HG03342 (cell line): Measurements from ENCODE around the gene ADAM12.

Experiments
- ATAC-seq: cut with Tn5 transposase; IDR thresholded peaks from one replicate; pipeline ENCODE4 v1.9.1; 2021; ENCODE audit warnings: mild to moderate bottlenecking, moderate library complexity; ENCODE audit not compliant: unreplicated experiment

The ADAM12 gene

DNA sequence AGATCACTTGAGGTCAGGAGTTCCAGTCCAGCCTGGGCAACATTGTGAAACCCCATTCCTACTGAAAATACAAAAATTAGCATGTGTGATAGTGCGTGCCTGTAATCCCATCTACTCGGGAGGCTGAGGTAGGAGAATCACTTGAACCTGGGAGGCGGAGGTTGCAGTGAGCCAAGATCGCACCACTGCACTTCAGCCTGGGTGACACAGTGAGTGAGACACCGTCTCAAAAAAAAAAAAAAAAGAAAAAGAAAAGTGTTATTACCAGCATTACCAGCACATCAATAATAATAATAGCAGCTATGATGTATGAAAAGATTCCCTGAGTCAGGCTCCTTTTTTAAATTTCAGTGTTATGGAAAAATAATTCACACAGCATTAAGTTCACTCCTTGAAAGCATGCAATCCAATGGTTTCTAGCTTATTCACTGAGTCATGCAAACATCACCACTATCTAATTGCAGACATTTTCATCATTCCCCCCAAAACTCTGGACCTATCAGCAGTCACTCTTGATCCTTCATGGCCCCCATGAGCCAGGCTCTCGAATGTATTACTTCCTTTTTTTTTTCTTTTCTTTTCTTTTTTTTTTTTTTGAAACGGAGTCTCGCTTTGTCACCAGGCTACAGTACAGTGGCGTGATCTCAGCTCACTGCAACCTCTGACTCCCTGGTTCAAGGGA is 263.5 kb downstream of the ADAM12 start:
- no peak for ATAC-seq

DNA sequence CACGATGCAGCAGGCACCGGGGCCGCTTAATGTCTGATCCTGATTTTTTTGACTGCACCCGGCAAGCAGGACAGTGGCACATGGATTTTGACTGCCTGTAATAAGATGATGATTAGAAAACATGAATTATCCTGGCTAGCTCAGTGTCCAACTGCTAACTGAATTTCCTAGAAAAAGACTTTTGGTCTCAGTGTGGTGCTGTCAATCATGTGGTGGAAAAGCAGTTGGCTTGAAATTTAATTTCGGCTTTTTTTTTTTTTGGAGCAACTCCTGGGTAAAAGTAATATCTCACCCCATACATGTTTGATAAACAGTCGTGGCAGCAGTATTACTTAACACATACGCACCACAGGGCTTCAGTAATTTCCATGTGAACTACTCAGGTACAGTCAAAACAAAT is 264.2 kb downstream of the ADAM12 start:
- no peak for ATAC-seq

DNA sequence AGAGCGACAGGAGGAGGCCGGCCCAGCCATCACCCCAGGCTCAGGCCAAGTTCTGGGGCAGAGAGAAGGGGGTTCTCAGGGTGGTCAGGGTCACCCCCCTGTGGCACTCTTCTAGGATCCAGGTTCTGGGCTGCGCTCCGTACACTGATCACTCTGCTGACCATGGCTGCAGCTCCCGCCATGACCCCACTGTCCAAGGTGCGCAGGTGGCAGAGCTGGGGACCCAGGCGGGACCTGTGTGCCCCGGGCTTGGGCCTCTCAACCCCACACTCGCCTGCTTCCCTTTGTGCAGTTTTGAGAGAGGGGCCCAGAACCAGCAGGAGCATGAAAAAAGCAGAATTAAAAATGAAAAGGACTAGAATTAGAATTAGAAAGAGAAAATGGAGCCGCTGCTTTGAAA is 264.8 kb downstream of the ADAM12 start:
- no peak for ATAC-seq

DNA sequence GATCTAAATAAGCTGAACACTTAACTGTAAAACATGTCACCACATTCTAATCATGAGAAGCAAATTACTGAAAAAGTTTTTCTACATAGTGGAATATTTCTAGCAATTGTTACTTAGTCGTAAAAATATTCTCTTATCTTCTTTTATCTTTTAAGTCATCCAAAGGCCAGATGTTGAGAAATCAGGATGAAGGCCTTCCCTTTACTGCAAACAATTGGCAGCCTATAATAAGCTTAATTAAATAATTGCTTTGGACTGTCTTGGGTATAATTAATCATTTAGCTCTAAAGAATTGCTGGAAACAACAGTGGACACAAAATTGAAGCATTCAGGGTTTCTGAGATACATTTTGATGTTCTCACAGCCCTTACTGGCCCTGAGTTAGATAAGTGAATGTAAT is 265.4 kb downstream of the ADAM12 start:
- no peak for ATAC-seq

- no peak for ATAC-seq
These were observed 268.7 kb downstream of the ADAM12 start for GRCh38 chr10:126119599-126119998.

DNA sequence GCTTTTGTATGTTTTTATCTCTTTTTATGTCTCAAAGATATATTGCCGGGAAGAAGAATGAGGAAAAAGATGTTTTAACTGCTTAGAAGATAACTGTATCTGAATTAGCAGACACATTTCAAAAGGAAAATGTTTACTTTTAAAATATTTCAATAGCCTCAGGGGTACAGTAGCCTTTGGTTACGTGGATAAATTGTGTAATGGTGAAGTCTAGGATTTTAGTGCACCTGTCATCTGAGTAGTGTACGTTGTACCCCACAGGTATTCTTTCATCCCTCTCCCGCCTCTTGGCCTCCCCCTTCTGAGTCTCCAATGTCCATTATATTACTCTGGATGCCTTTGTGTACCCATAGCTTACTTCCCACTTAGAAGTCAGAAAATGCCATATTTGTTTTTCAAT is 269.8 kb downstream of the ADAM12 start:
- ATAC-seq, result no peak

DNA sequence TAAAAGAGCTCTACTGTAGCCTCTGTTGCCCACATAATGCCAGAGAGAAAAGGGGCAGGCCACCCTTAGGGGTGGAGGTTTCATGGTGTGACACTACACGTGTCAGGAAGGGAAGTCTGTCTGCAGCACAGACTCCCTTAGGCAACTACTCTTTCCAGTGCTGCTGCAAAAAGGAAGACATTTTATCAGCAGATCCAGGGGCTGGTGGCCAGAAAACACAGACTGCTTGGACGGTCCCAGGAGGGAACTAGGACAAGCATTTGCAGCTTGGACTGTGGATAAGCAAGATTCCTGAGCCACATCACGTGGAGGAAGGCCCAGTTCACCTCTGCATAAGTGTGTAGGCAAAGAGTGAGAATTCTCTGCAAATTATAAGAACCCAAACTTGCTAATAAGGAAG is 271.1 kb downstream of the ADAM12 start:
- no peak for ATAC-seq

GRCh38 chr10:126115886-126116285 is 272.4 kb downstream of the ADAM12 start:
- ATAC-seq, result no peak

GRCh38 chr10:126114884-126115555 is 273.3 kb downstream of the ADAM12 start:
- no peak for ATAC-seq

DNA sequence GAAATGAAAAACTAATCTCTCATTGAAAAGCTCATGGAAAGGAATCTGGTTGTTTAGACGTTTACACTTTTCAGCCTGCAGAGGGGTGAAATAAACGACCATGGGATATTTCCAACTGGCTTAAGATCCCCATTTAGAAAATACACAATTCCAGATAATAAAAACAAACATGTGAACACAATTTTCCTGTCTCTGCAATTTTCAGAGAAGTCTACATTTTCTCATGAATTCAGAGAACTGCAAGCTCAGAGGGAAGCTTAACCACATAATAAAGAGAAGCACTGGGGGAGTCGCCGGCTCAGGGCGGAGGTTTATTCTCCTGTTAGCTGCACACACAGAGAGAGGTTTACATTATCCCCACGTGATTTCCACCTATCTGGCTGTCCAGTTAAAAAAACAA is 276.8 kb downstream of the ADAM12 start:
- ATAC-seq, result no peak

- no peak for ATAC-seq
These were observed 277.6 kb downstream of the ADAM12 start for GRCh38 chr10:126110489-126111180.

GRCh38 chr10:126109893-126110292 is 278.4 kb downstream of the ADAM12 start:
- ATAC-seq, result no peak

DNA sequence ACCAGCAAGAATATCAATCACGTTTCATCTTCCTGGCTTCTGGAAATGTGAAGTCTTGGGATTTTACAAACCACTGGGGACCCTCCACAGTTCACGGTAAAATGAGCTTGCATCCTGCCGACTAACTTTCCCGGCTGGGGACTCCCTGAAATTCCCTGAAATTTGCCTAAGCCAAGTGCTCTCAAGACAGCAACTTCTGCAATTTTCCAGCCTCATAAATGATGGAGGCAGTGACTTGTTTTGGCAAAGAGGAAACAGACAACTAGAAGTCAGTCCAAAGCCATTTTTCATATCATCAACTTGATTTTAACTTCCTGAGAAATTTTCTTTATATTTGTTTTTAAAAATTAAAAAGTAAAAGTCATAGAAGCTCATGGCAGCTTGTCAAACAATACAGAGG is 279.6 kb downstream of the ADAM12 start:
- ATAC-seq, result no peak

- ATAC-seq, result no peak
These were observed 283.5 kb downstream of the ADAM12 start for GRCh38 chr10:126104767-126105166.

GRCh38 chr10:126102636-126103035 is 285.6 kb downstream of the ADAM12 start:
- ATAC-seq, result no peak

GRCh38 chr10:126101736-126102135 is 286.5 kb downstream of the ADAM12 start:
- ATAC-seq, result peak; percentile 86

DNA sequence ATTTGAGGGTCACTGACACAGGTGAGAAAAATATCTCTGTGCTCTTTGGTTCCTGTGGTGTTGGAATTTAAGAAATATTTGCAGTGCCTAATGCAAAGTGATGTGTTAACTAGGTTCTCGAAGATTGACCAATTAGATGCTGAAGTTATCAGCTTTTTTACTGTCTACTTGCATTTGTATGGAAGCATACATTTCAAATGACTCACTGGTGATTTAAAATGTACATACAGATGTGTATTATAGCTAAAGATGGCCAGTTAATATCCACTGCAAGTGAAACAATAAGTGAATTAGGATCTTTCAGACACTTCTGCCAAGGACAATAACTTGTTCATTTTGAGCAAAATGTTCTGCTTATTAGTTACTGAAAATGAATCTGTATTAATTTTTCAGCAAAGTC is 287.0 kb downstream of the ADAM12 start:
- ATAC-seq, result no peak

DNA sequence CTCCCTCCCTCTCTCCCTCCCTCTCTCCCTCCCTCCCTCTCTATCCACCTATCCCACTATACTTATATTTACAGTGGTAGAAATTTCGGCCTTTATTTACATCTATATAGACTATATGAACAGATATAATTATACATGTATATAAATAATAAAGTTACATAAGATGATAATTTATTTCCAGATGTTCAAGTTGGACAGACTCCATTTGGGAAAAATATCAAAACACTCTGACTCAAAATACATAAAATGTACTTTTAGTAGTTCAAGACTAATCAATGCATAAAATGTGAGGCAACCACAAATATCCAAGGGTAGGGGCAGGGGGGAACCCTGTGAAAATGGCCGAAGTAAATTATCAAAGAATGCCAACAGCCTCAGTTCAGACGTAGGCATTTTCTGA is 288.9 kb downstream of the ADAM12 start:
- ATAC-seq, result no peak

DNA sequence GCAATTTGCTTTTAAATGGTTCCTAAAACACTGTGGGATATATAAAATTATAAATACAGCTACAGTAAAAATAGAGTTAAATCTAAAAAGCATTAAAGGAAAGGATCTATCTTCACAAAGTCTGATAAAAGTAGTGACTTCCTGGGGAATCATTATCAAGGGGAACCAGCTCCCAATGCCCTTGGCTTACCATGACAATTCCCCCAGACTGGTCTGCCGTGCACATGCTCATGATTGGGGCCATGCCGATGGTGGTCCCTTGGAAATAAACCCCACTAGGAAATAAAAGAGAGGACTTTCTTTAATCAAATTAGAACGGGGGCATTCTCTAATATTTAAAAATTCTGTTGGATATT is 290.1 kb downstream of the ADAM12 start:
- no peak for ATAC-seq

DNA sequence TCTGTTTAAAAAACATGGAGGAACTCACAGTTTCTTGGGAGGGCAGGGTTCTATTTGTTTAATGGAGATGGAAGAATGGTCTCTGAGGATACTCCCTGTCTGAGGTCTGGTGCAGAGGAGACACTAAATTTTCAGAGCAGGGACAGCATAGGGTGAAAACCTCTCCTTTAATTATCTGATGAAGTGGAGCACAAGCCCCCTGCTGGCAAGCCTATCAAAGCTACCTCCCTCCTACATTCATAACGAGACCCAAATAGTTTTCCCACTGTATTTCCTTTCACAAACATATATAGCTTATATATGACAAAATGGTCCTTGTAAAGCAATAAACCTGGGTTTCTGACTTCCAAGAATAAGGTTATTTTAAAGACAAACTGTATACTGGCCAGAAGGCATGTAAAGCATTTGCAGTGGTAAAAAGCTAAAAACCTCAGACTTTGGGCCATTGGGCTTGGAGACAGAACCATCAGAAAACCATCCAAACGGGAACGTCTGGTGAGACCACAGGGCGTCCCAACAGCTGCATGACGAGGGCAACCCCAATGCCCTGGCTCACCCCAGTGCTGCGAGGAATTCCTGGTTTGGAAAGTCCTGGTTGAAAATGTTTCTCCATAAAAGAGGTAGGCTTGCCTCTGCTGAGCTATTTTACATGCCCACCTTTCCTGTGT is 290.6 kb downstream of the ADAM12 start:
- ATAC-seq, result no peak

DNA sequence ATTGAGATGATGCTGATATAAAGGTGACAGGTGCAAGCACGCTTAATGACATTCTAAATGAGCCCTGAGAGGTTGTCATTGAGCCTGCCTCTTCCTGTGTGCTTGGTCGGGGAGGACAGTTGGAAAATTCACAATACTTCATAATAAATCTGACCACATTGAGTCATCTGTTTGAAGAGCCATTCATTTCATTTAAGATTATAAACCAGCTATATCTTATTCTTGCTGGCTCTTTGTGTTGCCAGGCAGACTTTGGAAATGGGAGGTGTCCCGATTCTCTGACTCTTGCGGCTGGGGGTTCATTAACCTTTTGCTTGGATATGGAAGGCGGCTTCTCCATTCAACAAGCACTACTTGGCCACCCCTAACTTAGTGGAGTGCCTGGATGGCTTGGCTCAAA is 293.7 kb downstream of the ADAM12 start:
- ATAC-seq, result no peak
